ENCODE data around the gene TLE3. TPM values are rescaled to one million over a fixed set of nuclear protein-coding genes. Genes with fewer than 3 reads are reported as not detected.

The TLE3 gene
- total and polyA plus RNA-seq, 2 donors (not counting 1 experiment from before 2014, with no cell fraction given) = 14.6 to 16.5 TPM

DNA sequence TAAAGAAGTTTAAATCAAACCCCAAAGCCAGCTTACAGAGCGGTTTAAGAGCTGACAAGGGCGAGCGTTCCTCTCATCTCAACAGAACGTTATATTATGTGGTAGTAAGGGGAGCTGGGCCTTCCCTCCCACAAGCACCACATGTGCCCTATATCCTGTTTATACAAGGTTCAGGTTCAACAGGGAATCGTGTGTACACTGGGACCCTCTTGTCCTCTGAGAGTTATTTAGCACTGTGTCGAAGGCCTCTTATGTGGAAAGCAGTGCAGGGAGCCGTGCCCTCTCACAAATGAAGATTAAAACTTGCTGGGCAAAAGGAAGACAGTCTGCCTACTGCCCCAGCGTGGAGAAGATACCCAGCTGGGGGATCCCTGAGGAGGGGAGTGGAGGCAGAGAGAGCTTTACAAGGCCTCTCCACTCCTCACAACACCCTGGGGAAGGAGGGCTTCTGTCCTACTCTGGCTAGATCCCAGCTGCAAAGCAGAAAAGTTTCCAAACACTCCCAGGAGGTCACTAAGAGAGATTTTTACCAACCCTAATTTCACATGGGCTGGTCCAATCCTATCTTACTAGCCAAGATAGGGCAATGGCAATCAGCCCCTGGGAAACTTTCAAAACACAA, 2.9 kb downstream of the TLE3 start:
- Histone ChIP-seq H3K9me3 (ENCODE audit: control insufficient read depth, insufficient read depth, low read depth, low read length) (no peaks in the 10 kb centered on the region), H3K4me1 (ENCODE audit: control insufficient read depth, extremely low read depth, insufficient read depth, low read length) (peaks cover 14% of the 10 kb centered on the region), H3K79me2 (ENCODE audit: control insufficient read depth, insufficient read depth, low read length) (peaks cover 31% of the 10 kb centered on the region), H3K4me3 (replicated peaks in 1 of 4; ENCODE audit: control extremely low read depth in 1 of 4, insufficient read depth in 1 of 4, low read depth in 3 of 4, low read length in 4 of 4) (peak overlapping the region; percentile 82 to 91 (median 86)), H2AFZ (ENCODE audit: low read length) (no peak overlapping the region), H3K27me3 (ENCODE audit: control insufficient read depth, insufficient read depth, low read length) (no peaks in the 10 kb centered on the region), H3K36me3 (ENCODE audit: control insufficient read depth, insufficient read depth, low read length) (peaks cover 2% of the 10 kb centered on the region), H3K4me2 (ENCODE audit: extremely low read depth, insufficient read depth, low read length) (peak overlapping the region; percentile 91), H3K27ac (ENCODE audit: insufficient read depth, low read length) (peak overlapping the region; percentile 23), H4K20me1 (ENCODE audit: control insufficient read depth, extremely low read depth, insufficient read depth, low read length) (no peaks in the 10 kb centered on the region), H3K9ac (ENCODE audit: insufficient read depth, low read length) (peak overlapping the region; percentile 72)
- DNase-seq (ENCODE audit: low read depth in 2 of 2) = peak in 1 of 2 donors; percentile 37
- no peak for TF ChIP-seq EZH2 (IDR thresholded peaks at IDR 0.05; ENCODE audit: low read length, missing control alignments)
- TF ChIP-seq, protein P1, sequence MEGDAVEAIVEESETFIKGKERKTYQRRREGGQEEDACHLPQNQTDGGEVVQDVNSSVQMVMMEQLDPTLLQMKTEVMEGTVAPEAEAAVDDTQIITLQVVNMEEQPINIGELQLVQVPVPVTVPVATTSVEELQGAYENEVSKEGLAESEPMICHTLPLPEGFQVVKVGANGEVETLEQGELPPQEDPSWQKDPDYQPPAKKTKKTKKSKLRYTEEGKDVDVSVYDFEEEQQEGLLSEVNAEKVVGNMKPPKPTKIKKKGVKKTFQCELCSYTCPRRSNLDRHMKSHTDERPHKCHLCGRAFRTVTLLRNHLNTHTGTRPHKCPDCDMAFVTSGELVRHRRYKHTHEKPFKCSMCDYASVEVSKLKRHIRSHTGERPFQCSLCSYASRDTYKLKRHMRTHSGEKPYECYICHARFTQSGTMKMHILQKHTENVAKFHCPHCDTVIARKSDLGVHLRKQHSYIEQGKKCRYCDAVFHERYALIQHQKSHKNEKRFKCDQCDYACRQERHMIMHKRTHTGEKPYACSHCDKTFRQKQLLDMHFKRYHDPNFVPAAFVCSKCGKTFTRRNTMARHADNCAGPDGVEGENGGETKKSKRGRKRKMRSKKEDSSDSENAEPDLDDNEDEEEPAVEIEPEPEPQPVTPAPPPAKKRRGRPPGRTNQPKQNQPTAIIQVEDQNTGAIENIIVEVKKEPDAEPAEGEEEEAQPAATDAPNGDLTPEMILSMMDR (conservative IDR thresholded peaks at IDR 0.05 in 1 of 2, IDR thresholded peaks at IDR 0.05 in 1 of 2; ENCODE audit: low read depth in 1 of 2, low read length in 2 of 2) = no peak

- peak overlapping the region in 2 of 4 experiments; percentile 1 to 83 for H3K4me3 ChIP-seq (replicated peaks in 1 of 4; ENCODE audit: control extremely low read depth in 1 of 4, insufficient read depth in 1 of 4, low read depth in 3 of 4, low read length in 4 of 4)
- peaks cover 31% of the 10 kb centered on the region for H3K79me2 ChIP-seq (ENCODE audit: control insufficient read depth, insufficient read depth, low read length)
- peak overlapping the region; percentile 42 for H3K4me2 ChIP-seq (ENCODE audit: extremely low read depth, insufficient read depth, low read length)
- H3K9me3 ChIP-seq (ENCODE audit: control insufficient read depth, insufficient read depth, low read depth, low read length) = no peaks in the 10 kb centered on the region
- no peak overlapping the region for H2AFZ ChIP-seq (ENCODE audit: low read length)
- peaks cover 22% of the 10 kb centered on the region for H3K4me1 ChIP-seq (ENCODE audit: control insufficient read depth, extremely low read depth, insufficient read depth, low read length)
- H3K27ac ChIP-seq (ENCODE audit: insufficient read depth, low read length) = no peak overlapping the region
- no peak for TF ChIP-seq EZH2 (IDR thresholded peaks at IDR 0.05; ENCODE audit: low read length, missing control alignments)
- TF ChIP-seq, protein P1 (conservative IDR thresholded peaks at IDR 0.05 in 1 of 2, IDR thresholded peaks at IDR 0.05 in 1 of 2; ENCODE audit: low read depth in 1 of 2, low read length in 2 of 2) = no peak
- H3K27me3 ChIP-seq (ENCODE audit: control insufficient read depth, insufficient read depth, low read length) = no peaks in the 10 kb centered on the region
- peak; percentile 44 to 61 for DNase-seq (ENCODE audit: low read depth in 2 of 2)
- H3K36me3 ChIP-seq (ENCODE audit: control insufficient read depth, insufficient read depth, low read length) = peaks cover 2% of the 10 kb centered on the region
- H4K20me1 ChIP-seq (ENCODE audit: control insufficient read depth, extremely low read depth, insufficient read depth, low read length) = no peaks in the 10 kb centered on the region
- H3K9ac ChIP-seq (ENCODE audit: insufficient read depth, low read length) = no peak overlapping the region
These were observed 4.0 kb downstream of the TLE3 start for GRCh38 chr15:70093481-70094319.

DNA sequence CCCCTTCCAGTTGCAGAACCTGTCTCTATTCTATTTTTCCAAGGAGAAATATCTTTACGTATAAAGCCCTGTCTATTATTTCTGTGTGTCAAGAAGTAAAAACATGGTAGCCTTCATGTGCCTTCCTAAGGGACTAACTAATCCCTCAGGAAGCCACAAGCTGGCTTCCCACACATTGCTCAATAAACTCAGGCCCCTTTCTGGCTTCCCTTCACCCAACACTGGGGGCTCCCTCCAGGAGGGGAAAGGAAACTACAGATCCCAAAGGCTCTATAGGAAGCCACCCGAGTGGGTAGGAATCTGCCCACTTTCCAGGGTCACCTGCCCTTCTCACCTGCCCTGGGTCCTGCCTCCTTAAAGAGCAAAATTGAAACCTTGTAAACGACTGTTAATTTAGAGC, 4.6 kb downstream of the TLE3 start:
- no peak overlapping the region for H3K27ac ChIP-seq (ENCODE audit: insufficient read depth, low read length)
- TF ChIP-seq EZH2 (IDR thresholded peaks at IDR 0.05; ENCODE audit: low read length, missing control alignments) = no peak
- TF ChIP-seq, protein P1 (conservative IDR thresholded peaks at IDR 0.05 in 1 of 2, IDR thresholded peaks at IDR 0.05 in 1 of 2; ENCODE audit: low read depth in 1 of 2, low read length in 2 of 2) = peak in 1 of 2 donors; percentile 11
- no peaks in the 10 kb centered on the region for H3K27me3 ChIP-seq (ENCODE audit: control insufficient read depth, insufficient read depth, low read length)
- H3K9ac ChIP-seq (ENCODE audit: insufficient read depth, low read length) = no peak overlapping the region
- H3K4me1 ChIP-seq (ENCODE audit: control insufficient read depth, extremely low read depth, insufficient read depth, low read length) = peaks cover 19% of the 10 kb centered on the region
- H3K36me3 ChIP-seq (ENCODE audit: control insufficient read depth, insufficient read depth, low read length) = peaks cover 2% of the 10 kb centered on the region
- H3K4me3 ChIP-seq (replicated peaks in 1 of 4; ENCODE audit: control extremely low read depth in 1 of 4, insufficient read depth in 1 of 4, low read depth in 3 of 4, low read length in 4 of 4) = peak overlapping the region in 2 of 4 experiments; percentile 1 to 83
- H4K20me1 ChIP-seq (ENCODE audit: control insufficient read depth, extremely low read depth, insufficient read depth, low read length) = no peaks in the 10 kb centered on the region
- no peaks in the 10 kb centered on the region for H3K9me3 ChIP-seq (ENCODE audit: control insufficient read depth, insufficient read depth, low read depth, low read length)
- peaks cover 31% of the 10 kb centered on the region for H3K79me2 ChIP-seq (ENCODE audit: control insufficient read depth, insufficient read depth, low read length)
- no peak overlapping the region for H2AFZ ChIP-seq (ENCODE audit: low read length)
- DNase-seq (ENCODE audit: low read depth in 2 of 2) = peak in 1 of 2 donors; percentile 34
- peak overlapping the region; percentile 42 for H3K4me2 ChIP-seq (ENCODE audit: extremely low read depth, insufficient read depth, low read length)

All from fibroblast of lung (primary cell).